A549 (cell line): Measurements from ENCODE around the gene PEX7. TPM values are rescaled to one million over a fixed set of nuclear protein-coding genes. Genes with fewer than 3 reads are reported as not detected.

Source experiments
- ATAC-seq, 2 experiments: fragments of 200-7000 bp in 1 of 2; fragments of >200 bp in 1 of 2; cut with Nextera tagmentation in 1 of 2; cut with Tn5 transposase in 1 of 2; 3 replicates each; pipeline versions ENCODE4 v1.8.0 to v1.9.1; 2018 to 2020; ENCODE audit warnings: mild to moderate bottlenecking in 1 of 2, moderate library complexity in 1 of 2
- CTCF ChIA-PET: fragments of 300-600 bp; sonication (Branson Sonifier 250); formaldehyde crosslinking; extraction: SDS; loops from one replicate; lab custom pipeline; 2021; ENCODE audit warnings: antibody characterized with exemption, inconsistent platforms; lab: Yijun Ruan, JAX
- POLR2A ChIA-PET: fragments of 350-600 bp; formaldehyde crosslinking; extraction: SDS; loops from one replicate; lab custom pipeline; 2021; ENCODE audit warnings: antibody characterized with exemption, inconsistent platforms; lab: Yijun Ruan, JAX
- DNase-seq, 2 experiments: peaks; one replicate each; pipeline versions ENCODE4 v3.0.0 to v3.0.0-alpha.2; 2011 to 2016; ENCODE audit warnings: low read depth in 1 of 2, low spot score in 1 of 2
- FAIRE-seq: peaks from 2 replicates; lab custom pipeline; 2011; peaks lifted over from hg19 to GRCh38; lab: Jason Lieb, UNC
- H3K27ac ChIP-seq, 2 experiments: fragments of >200 bp; sonication (Bioruptor Twin); formaldehyde crosslinking; 3 replicates each; pipeline ENCODE4 v1.5.1; 2016 to 2017
- H3K4me1 ChIP-seq: fragments of >200 bp; sonication (Bioruptor Twin); formaldehyde crosslinking; 3 replicates; pipeline ENCODE4 v1.6.1; 2016
- H3K4me2 ChIP-seq: fragments of >200 bp; sonication (Bioruptor Twin); formaldehyde crosslinking; 3 replicates; pipeline ENCODE4 v1.6.1; 2016
- H3K4me3 ChIP-seq: fragments of >200 bp; sonication (Bioruptor Twin); formaldehyde crosslinking; 3 replicates; pipeline ENCODE4 v1.5.1; 2016
- H3K9me3 ChIP-seq: fragments of >200 bp; sonication (Bioruptor Twin); formaldehyde crosslinking; 3 replicates; pipeline ENCODE4 v1.6.1; 2016
- BHLHE40 ChIP-seq: IDR thresholded peaks from 2 replicates; pipeline ENCODE4 v1.6.1; 2012; ENCODE audit warnings: low read depth, low read length, inconsistent platforms
- CHD4 ChIP-seq: fragments of 200-600 bp; sonication (generic); IDR thresholded peaks from 2 replicates; pipeline ENCODE4 v1.6.1; 2016; ENCODE audit warnings: antibody characterized with exemption, mild to moderate bottlenecking, borderline replicate concordance
- HEYL ChIP-seq: fragments of 250-450 bp; sonication (Bioruptor Pico); IDR thresholded peaks from 2 replicates; pipeline ENCODE4 v1.8.0; 2021; ENCODE audit warnings: mild to moderate bottlenecking, moderate library complexity
- HOXB13 ChIP-seq: fragments of 250-450 bp; sonication (Bioruptor Pico); IDR thresholded peaks from 2 replicates; pipeline ENCODE4 v1.5.0; 2020; ENCODE audit warnings: low read depth, mild to moderate bottlenecking, moderate library complexity
- HOXB5 ChIP-seq: fragments of 250-450 bp; sonication (Bioruptor Pico); IDR thresholded peaks from 2 replicates; pipeline ENCODE4 v1.5.0; 2020; ENCODE audit warnings: mild to moderate bottlenecking, moderate library complexity
- NPAS2 ChIP-seq: fragments of 250-450 bp; sonication (Bioruptor Pico); IDR thresholded peaks from 2 replicates; pipeline ENCODE4 v1.8.0; 2022; ENCODE audit warnings: mild to moderate bottlenecking, moderate library complexity, borderline replicate concordance
- PBX3 ChIP-seq: IDR thresholded peaks from 2 replicates; pipeline ENCODE4 v1.6.1; 2012
- RCOR1 ChIP-seq: fragments of 150-350 bp; IDR thresholded peaks from 2 replicates; pipeline ENCODE4 v1.6.1; 2014; ENCODE audit warnings: antibody characterized with exemption, low read length, low read depth
- RNF2 ChIP-seq: fragments of 200-600 bp; sonication (generic); IDR thresholded peaks from 2 replicates; pipeline ENCODE4 v1.6.1; 2016; ENCODE audit warnings: low read depth, mild to moderate bottlenecking, antibody characterized with exemption, moderate library complexity, borderline replicate concordance
- USF2 ChIP-seq: fragments of 450-650 bp; IDR thresholded peaks from 2 replicates; pipeline ENCODE4 v1.6.1; 2014; ENCODE audit warnings: antibody characterized with exemption
- ZNF302 ChIP-seq: fragments of 250-450 bp; sonication (Bioruptor Pico); IDR thresholded peaks from 2 replicates; pipeline ENCODE4 v1.9.0; 2021; ENCODE audit warnings: inconsistent platforms, mild to moderate bottlenecking, moderate library complexity
- WGBS: methylation state at CpG from one replicate; pipeline ENCODE4 v1.1.6; 2017; ENCODE audit errors: missing lambda C conversion rate; 5-methylcytosine and 5-hydroxymethylcytosine counted together
- polyA plus RNA-seq, 4 experiments: library from polyadenylated mRNA; depleted of rRNA in 3 of 4; stranded (reverse); fragments of >200 nt; fragmentation: RNase III in 1 of 4; extraction: RNeasy Plus Mini Kit Qiagen cat#74134 plus additional on column Dnase treatment in 1 of 4; gene quantifications; 2 replicates in 3 of 4; 3 replicates in 1 of 4; pipeline ENCODE4 v1.2.3, GENCODE V29; 2011 to 2017
- TF ChIP-seq, protein P1 (sequence below): fragments of >200 bp; sonication (Bioruptor Twin); formaldehyde crosslinking; IDR thresholded peaks from 3 replicates; pipeline ENCODE4 v1.6.1; 2016
- TF ChIP-seq, protein P2 (sequence below): fragments of 200-600 bp; sonication (generic); IDR thresholded peaks from 2 replicates; pipeline ENCODE4 v1.6.1; 2016; ENCODE audit warnings: antibody characterized with exemption, mild to moderate bottlenecking, moderate library complexity
- TF ChIP-seq, protein P3 (sequence below): fragments of >200 bp; sonication (Bioruptor Twin); formaldehyde crosslinking; IDR thresholded peaks from 2 replicates; pipeline ENCODE4 v1.6.1; 2016
- TF ChIP-seq, protein P4 (sequence below): fragments of 250-450 bp; sonication (Bioruptor Pico); IDR thresholded peaks from 2 replicates; pipeline ENCODE4 v1.5.0; 2021; ENCODE audit warnings: mild to moderate bottlenecking, moderate library complexity, borderline replicate concordance
- TF ChIP-seq, protein P5 (sequence below): IDR thresholded peaks from 2 replicates; pipeline ENCODE4 v1.6.1; 2012; ENCODE audit warnings: low read depth, borderline replicate concordance

Gene PEX7
- polyA plus RNA-seq, 2 of the 4 experiments (the other 2 are of a cell fraction): 6.9 to 9.6 TPM

- FAIRE-seq (no peak), ATAC-seq (no peak), DNase-seq (no peak)
- no peak overlapping the region for H3K4me3 ChIP-seq
- H3K4me2 ChIP-seq: no peak overlapping the region
- TF ChIP-seq, protein P1, sequence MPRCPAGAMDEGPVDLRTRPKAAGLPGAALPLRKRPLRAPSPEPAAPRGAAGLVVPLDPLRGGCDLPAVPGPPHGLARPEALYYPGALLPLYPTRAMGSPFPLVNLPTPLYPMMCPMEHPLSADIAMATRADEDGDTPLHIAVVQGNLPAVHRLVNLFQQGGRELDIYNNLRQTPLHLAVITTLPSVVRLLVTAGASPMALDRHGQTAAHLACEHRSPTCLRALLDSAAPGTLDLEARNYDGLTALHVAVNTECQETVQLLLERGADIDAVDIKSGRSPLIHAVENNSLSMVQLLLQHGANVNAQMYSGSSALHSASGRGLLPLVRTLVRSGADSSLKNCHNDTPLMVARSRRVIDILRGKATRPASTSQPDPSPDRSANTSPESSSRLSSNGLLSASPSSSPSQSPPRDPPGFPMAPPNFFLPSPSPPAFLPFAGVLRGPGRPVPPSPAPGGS: no peak
- TF ChIP-seq HOXB13 (no peak), NPAS2 (no peak), USF2 (no peak), PBX3 (no peak), CHD4 (no peak), BHLHE40 (no peak)
- TF ChIP-seq, protein P2, sequence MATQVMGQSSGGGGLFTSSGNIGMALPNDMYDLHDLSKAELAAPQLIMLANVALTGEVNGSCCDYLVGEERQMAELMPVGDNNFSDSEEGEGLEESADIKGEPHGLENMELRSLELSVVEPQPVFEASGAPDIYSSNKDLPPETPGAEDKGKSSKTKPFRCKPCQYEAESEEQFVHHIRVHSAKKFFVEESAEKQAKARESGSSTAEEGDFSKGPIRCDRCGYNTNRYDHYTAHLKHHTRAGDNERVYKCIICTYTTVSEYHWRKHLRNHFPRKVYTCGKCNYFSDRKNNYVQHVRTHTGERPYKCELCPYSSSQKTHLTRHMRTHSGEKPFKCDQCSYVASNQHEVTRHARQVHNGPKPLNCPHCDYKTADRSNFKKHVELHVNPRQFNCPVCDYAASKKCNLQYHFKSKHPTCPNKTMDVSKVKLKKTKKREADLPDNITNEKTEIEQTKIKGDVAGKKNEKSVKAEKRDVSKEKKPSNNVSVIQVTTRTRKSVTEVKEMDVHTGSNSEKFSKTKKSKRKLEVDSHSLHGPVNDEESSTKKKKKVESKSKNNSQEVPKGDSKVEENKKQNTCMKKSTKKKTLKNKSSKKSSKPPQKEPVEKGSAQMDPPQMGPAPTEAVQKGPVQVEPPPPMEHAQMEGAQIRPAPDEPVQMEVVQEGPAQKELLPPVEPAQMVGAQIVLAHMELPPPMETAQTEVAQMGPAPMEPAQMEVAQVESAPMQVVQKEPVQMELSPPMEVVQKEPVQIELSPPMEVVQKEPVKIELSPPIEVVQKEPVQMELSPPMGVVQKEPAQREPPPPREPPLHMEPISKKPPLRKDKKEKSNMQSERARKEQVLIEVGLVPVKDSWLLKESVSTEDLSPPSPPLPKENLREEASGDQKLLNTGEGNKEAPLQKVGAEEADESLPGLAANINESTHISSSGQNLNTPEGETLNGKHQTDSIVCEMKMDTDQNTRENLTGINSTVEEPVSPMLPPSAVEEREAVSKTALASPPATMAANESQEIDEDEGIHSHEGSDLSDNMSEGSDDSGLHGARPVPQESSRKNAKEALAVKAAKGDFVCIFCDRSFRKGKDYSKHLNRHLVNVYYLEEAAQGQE: no peak
- 83% methylated on average over 4 of the region's 4 CpGs for WGBS
- CTCF ChIA-PET: no interaction called here
- H3K4me1 ChIP-seq: no peaks in the 10 kb centered on the region
- POLR2A ChIA-PET: no interaction called here
- no peaks in the 10 kb centered on the region for H3K9me3 ChIP-seq
- H3K27ac ChIP-seq: no peak overlapping the region
These were observed 18.0 kb downstream of the PEX7 start for GRCh38 chr6:136840276-136841001.

DNA sequence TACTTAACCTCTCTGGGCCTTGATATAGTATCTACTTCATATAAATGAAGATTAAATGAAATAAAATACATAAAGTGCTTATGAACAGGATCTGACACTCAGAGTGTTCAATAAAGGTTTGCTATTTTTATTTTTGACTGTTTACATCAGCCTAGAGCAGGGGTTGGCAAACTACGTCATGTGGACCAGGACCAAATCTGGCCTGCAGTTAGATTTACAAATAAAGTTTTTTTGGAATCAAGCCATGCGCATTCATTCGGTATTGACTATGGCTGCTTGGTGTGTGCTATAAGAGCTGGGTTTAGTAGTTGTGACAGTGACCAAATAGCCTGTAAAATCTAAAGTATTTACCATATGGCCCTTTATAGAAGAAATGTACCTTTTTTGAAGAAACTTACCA lies 20.8 kb downstream of the PEX7 start:
- FAIRE-seq: no peak
- POLR2A ChIA-PET: no interaction called here
- CTCF ChIA-PET: interaction anchor here (0.7 to 0.9 kb wide), 2 partner anchors 19 to 79 kb away, joined by 3 read pairs; partner anchors contain the start of gene SLC35D3

More for the DNA sequence above, 20.8 kb downstream of the PEX7 start:
- WGBS: 73% methylated on average over 3 of the region's 3 CpGs
- ATAC-seq (no peak), DNase-seq (no peak)
- H3K27ac ChIP-seq: no peak overlapping the region
- H3K4me3 ChIP-seq: no peak overlapping the region
- H3K9me3 ChIP-seq: no peaks in the 10 kb centered on the region
- TF ChIP-seq, protein P3, sequence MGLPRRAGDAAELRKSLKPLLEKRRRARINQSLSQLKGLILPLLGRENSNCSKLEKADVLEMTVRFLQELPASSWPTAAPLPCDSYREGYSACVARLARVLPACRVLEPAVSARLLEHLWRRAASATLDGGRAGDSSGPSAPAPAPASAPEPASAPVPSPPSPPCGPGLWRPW: no peak
- TF ChIP-seq HOXB5 (CRISPR knock-in tag) (no peak), HEYL (CRISPR knock-in tag) (no peak), RCOR1 (no peak), RNF2 (no peak), ZNF302 (CRISPR knock-in tag) (no peak), CHD4 (no peak)
- TF ChIP-seq, protein P4, sequence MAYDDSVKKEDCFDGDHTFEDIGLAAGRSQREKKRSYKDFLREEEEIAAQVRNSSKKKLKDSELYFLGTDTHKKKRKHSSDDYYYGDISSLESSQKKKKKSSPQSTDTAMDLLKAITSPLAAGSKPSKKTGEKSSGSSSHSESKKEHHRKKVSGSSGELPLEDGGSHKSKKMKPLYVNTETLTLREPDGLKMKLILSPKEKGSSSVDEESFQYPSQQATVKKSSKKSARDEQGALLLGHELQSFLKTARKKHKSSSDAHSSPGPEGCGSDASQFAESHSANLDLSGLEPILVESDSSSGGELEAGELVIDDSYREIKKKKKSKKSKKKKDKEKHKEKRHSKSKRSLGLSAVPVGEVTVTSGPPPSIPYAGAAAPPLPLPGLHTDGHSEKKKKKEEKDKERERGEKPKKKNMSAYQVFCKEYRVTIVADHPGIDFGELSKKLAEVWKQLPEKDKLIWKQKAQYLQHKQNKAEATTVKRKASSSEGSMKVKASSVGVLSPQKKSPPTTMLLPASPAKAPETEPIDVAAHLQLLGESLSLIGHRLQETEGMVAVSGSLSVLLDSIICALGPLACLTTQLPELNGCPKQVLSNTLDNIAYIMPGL (CRISPR knock-in tag): no peak
- TF ChIP-seq, protein P5, sequence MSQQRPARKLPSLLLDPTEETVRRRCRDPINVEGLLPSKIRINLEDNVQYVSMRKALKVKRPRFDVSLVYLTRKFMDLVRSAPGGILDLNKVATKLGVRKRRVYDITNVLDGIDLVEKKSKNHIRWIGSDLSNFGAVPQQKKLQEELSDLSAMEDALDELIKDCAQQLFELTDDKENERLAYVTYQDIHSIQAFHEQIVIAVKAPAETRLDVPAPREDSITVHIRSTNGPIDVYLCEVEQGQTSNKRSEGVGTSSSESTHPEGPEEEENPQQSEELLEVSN: no peak
- H3K4me1 ChIP-seq: no peaks in the 10 kb centered on the region
- H3K4me2 ChIP-seq: no peak overlapping the region
